HuH-7 (cell line): Measurements from ENCODE around the gene ABAT.

Experiments
- DNase-seq: peaks from one replicate; pipeline ENCODE4 v3.0.0; 2011; ENCODE audit warnings: low spot score

The ABAT gene

GRCh38 chr16:8674413-8675022, at the start of gene ABAT:
Gene ABAT, plus strand, starts transcription at chr16:8674617. Its CDS starts 61,123 bp downstream, at chr16:8735740.
- peak; percentile 95 for DNase-seq

- DNase-seq = no peak
Observed at GRCh38 chr16:8625491-8626087, 48.8 kb upstream of the ABAT start.

- DNase-seq = no peak
Observed at GRCh38 chr16:8626946-8627345, 47.5 kb upstream of the ABAT start.

- DNase-seq = no peak
Observed at GRCh38 chr16:8627456-8627855, 47.0 kb upstream of the ABAT start.

- DNase-seq = no peak
Observed at GRCh38 chr16:8628981-8629725, 45.3 kb upstream of the ABAT start.

- no peak for DNase-seq
Observed at GRCh38 chr16:8630255-8630953, 44.0 kb upstream of the ABAT start.

- DNase-seq = no peak
Observed at GRCh38 chr16:8631373-8631772, 43.0 kb upstream of the ABAT start.

- no peak for DNase-seq
Observed at GRCh38 chr16:8631818-8632465, 42.5 kb upstream of the ABAT start.

- DNase-seq = no peak
Observed at GRCh38 chr16:8632675-8633182, 41.7 kb upstream of the ABAT start.

GRCh38 chr16:8634991-8635736, 39.3 kb upstream of the ABAT start:
- DNase-seq = peak; percentile 41

- no peak for DNase-seq
Observed at GRCh38 chr16:8639694-8640093, 34.7 kb upstream of the ABAT start.

GRCh38 chr16:8641671-8642070, 32.7 kb upstream of the ABAT start:
- DNase-seq = no peak

- no peak for DNase-seq
Observed at GRCh38 chr16:8642146-8642545, 32.3 kb upstream of the ABAT start.

GRCh38 chr16:8644211-8645140, 29.9 kb upstream of the ABAT start:
- DNase-seq = no peak

GRCh38 chr16:8645141-8645521, 29.3 kb upstream of the ABAT start:
- no peak for DNase-seq

- no peak for DNase-seq
Observed at GRCh38 chr16:8645831-8646230, 28.6 kb upstream of the ABAT start.

GRCh38 chr16:8646326-8647053, 27.9 kb upstream of the ABAT start:
- DNase-seq = no peak

- no peak for DNase-seq
Observed at GRCh38 chr16:8647721-8648318, 26.6 kb upstream of the ABAT start.

GRCh38 chr16:8648877-8649276, 25.5 kb upstream of the ABAT start:
- no peak for DNase-seq
